ENCODE results near the gene RHEX.
"Not testable (repeated sequence)": the region's sequence is repeated elsewhere in the genome, so short reads cannot be mapped to it uniquely, and the experiment has no call there.

Gene RHEX

GRCh38 chr1:206030191-206030590 lies 22.8 kb upstream of the RHEX start:
- DNase-seq (ENCODE audit: low read depth), result no peak

GRCh38 chr1:206030714-206031113 lies 22.3 kb upstream of the RHEX start:
- DNase-seq (ENCODE audit: low read depth), result peak; percentile 59

GRCh38 chr1:206032380-206033140 lies 20.4 kb upstream of the RHEX start:
- no peak for DNase-seq (ENCODE audit: low read depth)

GRCh38 chr1:206035027-206035426 lies 17.9 kb upstream of the RHEX start:
- no peak for DNase-seq (ENCODE audit: low read depth)

- no peak for DNase-seq (ENCODE audit: low read depth)
Measured at GRCh38 chr1:206036663-206037455, 16.1 kb upstream of the RHEX start.

- no peak for DNase-seq (ENCODE audit: low read depth)
Measured at GRCh38 chr1:206037581-206037980, 15.4 kb upstream of the RHEX start.

- no peak for DNase-seq (ENCODE audit: low read depth)
Measured at GRCh38 chr1:206039046-206039973, 13.7 kb upstream of the RHEX start.

- no peak for DNase-seq (ENCODE audit: low read depth)
Measured at GRCh38 chr1:206040328-206040727, 12.6 kb upstream of the RHEX start.

GRCh38 chr1:206041640-206042039 lies 11.3 kb upstream of the RHEX start:
- no peak for DNase-seq (ENCODE audit: low read depth)

GRCh38 chr1:206047271-206047670 lies 5.7 kb upstream of the RHEX start:
- DNase-seq (ENCODE audit: low read depth), result no peak

- DNase-seq (ENCODE audit: low read depth), result no peak
Measured at GRCh38 chr1:206048582-206048981, 4.4 kb upstream of the RHEX start.

GRCh38 chr1:206049293-206049692 lies 3.7 kb upstream of the RHEX start:
- no peak for DNase-seq (ENCODE audit: low read depth)

GRCh38 chr1:206049919-206050600 lies 2.9 kb upstream of the RHEX start:
- no peak for DNase-seq (ENCODE audit: low read depth)

GRCh38 chr1:206050655-206051235 lies 2.2 kb upstream of the RHEX start:
- DNase-seq (ENCODE audit: low read depth), result peak; percentile 42

GRCh38 chr1:206052231-206052865 lies 625 bp upstream of the RHEX start:
- DNase-seq (ENCODE audit: low read depth), result not testable (repeated sequence)

- DNase-seq (ENCODE audit: low read depth), result not testable (repeated sequence)
Measured at GRCh38 chr1:206053616-206054015, 643 bp downstream of the RHEX start.

- DNase-seq (ENCODE audit: low read depth), result not testable (repeated sequence)
Measured at GRCh38 chr1:206055069-206055625, 2.2 kb downstream of the RHEX start.

- DNase-seq (ENCODE audit: low read depth), result not testable (repeated sequence)
Measured at GRCh38 chr1:206055639-206056323, 2.8 kb downstream of the RHEX start.

GRCh38 chr1:206058289-206058926 lies 5.4 kb downstream of the RHEX start:
- not testable (repeated sequence) for DNase-seq (ENCODE audit: low read depth)

Measured in activated T-cell treated with anti-CD3 and anti-CD28 coated beads for 24 hours (primary cell).